ENCODE results near the gene DIAPH2.
A peak's percentile ranks its signal among the peaks of the same experiment; 100 is the strongest.

The DIAPH2 gene

DNA sequence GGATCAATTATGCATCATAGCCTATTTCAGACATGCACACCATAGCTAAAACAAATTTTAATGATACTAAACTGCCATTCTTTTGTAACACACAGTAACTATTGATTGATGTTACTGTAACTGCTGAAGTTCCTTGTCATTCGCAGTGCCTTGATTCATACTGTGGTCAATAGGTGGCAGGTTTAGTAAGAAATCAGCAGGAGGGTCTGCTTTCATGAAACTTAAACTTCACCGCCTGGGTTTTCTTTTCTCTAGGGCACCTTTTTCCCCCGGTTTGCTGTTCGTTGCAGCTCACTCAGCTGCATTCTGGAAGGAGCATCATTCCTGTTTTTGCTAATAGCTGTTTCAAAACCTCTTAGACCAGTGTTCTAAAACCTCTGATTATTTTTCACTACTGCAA, 287.2 kb downstream of the DIAPH2 start:
- ATAC-seq, result no peak
- DNase-seq, result no peak

DNA sequence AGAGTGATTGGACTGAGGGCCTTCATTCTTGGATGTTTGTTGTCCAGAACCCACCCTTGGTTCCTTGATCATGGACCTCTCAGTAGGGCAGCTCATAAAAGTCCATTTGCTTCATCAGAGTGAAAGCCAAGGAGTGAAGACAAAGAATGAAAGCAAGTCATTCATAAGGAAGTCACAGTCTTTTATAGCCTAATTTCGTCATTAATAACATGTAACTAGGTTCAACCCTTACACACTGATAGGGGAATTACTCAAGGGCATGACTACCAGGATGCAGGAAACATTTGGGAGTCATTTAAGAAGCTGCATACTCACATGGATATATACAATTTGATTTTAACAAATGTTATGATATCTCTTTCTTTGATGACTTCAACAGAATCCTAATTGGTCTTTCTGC, 294.3 kb downstream of the DIAPH2 start:
- DNase-seq (no peak), ATAC-seq (no peak)

DNA sequence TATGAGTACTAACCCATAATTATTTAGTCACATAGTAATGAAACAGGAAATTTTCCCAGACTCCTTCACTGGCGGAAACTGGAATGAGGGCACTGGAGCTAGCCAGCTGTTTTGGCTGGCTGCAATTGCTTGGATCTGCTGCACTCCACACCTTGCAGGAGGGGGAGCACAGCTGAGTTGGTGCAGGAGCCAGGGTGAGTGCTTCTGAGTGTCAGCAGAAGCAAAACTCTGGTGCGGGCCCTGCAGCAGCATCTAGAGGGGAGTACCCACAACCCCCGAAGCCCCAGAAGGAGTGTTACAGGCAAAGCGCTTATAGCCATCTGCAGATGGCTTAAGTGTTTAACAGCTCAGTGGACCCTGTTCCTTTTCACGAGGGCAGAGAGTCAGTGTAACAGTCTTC, 295.1 kb downstream of the DIAPH2 start:
- ATAC-seq (no peak), DNase-seq (no peak)

DNA sequence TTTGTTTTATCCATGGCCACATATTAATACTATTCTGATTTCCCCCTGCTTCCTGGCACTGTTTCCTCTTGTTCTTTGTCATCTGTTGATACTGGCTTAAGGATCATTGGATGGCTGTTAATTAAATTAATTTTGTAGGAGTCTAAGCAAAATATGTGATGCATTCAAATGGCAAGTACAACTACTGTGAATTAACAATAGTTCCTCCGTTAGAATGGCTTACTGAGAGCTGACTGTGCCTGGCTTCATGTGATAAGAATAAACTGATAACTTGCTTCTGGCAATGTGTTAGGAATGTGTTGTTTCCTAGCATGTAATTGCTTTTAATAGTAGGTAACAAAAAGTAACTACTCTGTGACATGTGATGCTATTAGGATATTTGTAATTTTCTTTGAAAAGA, 297.5 kb downstream of the DIAPH2 start:
- DNase-seq (no peak), ATAC-seq (no peak)

DNA sequence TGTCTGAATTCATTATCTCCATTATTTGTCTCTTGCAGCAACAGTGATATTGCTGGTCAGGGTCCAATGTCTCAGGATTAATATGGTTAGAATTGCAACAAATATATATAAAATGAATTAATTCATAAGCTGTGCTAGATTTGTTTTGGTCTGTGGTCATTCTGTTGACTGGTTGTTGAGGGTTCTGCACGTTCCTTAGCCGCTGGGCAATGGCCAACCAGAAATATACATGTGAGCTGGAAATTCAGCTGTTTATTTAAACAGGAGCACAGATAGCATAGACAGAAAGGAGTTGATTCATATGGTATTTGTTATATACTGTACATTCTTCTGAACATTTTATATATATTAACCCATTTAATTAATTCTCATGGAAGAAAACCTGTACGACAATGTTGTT, 299.9 kb downstream of the DIAPH2 start:
- DNase-seq (no peak), ATAC-seq (no peak)

DNA sequence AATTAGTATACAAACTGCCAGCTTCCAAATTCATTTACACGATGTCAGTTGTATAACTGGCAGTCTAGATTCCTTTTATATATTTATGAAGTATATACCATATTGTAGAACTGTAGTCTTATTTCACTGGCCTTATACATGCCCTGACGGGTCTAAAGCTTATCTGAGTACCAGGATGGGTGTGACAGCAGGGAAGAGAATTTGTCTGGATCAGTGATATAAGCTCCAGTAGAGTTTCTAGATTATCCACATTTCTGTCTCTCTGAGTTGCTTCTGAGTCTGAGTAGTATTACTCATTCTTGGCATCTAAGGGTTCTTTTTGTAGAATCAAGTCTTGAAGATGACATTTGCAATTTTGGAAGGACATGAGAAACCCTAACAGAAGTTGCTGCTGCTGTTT, 300.4 kb downstream of the DIAPH2 start:
- DNase-seq (no peak), ATAC-seq (no peak)

DNA sequence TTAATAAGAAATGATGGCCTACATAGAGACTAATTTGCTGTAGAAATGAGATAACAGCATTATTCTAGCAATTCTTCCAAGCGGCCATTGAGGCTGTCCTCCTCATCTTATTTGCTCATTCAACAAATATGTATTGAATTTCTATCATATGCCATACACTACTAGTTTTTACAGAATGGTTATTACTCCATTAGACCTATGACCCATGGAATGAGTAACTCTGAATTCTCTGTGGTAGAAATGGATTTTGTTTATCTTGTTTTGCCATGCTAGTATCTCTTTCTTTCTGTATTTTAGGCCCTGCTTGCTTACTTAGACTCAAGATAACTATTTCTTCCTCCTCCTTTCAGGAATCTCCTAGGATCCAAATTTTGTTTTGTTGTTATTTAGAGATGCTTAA, 302.6 kb downstream of the DIAPH2 start:
- ATAC-seq, result no peak
- DNase-seq, result no peak

DNA sequence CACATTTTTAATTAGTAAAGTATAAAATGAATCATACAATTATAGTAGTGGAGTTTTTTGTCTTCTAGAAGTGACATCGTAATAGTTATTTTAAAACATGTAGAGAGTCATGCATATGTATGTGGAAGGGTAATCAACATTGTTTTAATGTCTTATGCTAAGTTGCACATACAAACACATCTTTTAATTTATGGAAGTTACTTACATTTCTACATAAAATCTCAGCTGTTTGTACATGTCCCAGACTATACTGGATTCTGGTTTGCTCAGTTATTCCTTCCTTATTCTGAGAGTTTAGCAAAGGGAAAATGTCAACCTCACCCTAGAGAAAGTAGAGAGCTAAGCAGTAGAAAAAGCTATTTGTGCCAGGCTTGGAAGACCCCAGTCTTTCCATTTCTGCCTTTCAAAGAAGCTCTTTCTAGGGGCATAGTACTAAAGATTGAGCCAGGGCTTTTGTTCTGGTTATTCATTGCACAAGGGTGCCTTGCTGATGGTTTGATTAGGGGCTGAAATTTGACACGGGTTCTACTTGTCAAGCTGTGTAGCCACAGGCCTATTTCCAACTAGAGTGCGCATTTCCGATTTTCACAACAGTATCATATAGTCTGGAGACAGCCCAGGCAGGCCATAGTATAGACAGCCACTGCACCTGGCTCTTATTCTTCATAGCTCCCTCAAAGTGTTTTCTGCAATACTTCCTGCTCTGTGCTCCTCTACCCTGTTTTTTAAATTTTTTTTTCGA, 305.4 kb downstream of the DIAPH2 start:
- ATAC-seq, result no peak
- no peak for DNase-seq

DNA sequence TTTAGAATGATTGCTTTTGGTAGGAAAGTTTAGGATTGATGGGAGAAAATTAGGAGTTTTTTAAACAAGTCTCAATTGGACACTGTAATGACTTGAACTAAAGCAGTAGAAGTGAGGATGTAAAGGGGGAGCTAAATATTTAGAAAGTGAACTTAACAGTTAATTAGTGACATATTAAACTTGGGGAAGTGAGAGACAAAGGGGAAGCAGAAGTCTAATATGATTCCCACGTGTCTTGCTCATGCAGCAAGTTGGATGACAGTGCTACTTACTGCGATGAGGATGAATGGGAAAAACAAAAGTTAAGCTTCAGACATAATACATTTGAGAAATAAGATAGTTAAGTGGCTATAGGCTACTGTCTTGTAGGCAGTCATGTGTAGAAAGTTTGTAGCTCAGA, 309.5 kb downstream of the DIAPH2 start:
- ATAC-seq, result no peak

DNA sequence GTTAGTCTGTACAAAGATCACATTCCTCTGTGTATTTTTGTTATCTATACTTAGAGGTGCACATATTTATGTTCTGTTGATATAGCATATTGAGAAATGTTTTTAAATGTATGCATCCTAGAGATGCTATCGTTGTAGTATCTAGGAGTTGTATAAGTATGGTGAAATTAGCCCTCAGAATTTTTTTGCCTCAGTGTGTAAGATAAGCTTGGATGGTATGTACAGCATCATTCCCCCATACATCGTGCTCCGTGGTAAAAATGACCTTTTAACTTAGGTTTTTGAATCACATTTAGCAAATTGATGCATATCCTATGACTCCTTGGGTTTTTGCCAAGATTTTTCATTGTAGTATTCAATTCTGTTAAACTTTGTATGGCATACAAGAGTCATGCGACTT, 312.6 kb downstream of the DIAPH2 start:
- ATAC-seq (no peak), DNase-seq (no peak)

More for the DNA sequence above, 309.5 kb downstream of the DIAPH2 start:
- no peak for DNase-seq

DNA sequence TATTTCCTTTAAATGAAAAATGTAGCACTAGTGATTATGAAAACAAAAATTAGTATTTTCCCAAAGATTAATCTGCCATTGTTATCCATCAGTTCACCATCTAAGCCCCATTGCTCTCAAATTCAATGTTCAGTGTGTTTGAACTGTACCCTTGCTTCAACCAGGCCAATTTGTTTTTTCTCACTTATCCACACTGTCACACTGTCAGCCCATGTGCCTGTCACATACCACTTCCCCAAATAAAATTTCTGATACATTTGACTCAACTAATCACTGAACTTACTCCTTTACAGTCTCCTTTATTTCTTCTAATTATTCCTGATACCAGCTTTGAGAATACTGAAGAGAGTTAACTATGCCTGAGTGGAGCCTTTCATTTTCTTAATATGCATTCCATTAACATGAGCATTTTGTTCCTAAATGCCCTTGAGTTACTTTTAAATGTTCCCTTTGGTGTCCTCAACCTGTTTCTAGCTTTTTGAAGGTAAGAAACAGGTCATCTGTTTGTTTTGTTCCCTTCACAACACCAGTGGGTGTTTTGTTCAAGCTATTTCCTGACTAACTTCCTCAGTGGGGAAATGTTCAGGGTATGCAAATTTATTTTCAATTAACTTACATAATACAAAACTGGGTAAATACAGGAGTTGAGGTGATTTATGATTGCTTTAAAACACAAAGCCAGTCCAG, 316.2 kb downstream of the DIAPH2 start:
- ATAC-seq (no peak), DNase-seq (no peak)

DNA sequence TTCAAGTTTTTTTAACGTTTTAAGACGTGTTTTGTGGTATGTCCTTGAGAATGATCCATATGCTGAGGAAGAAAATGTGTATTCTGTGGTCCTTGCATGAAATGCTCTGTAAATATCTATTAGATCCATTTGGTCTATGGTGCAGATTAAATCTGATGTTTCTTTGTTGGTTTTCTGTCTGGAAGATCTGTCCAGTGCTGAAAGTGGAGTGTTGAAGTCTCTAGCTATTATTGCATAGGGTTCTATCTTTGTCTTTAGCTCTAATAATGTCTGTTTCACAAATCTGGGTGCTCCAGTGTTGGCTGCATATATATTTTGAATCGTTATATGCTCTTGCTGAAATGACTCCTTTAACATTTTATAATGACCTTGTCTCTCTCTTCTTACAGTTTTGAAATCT, 321.5 kb downstream of the DIAPH2 start:
- DNase-seq, result no peak
- ATAC-seq, result no peak

DNA sequence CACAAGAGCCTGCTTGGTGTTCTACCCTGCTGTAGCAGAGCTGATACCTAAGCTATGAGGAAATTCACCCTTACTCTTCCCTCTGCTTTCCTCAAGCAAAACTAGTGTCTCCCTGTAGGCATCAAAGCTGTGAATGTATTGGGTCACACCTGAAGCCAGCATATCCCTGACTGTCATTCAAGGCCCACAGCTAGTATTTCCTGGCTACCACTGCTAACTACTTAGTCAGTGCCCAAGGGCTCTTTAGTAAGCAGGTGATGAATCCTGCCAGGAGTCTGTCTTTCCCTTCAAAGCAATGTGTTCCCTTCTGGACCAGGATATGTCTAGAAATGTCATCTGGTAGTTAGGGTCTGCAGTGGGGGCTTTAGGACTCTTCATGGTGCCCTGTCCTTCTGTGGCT, 324.7 kb downstream of the DIAPH2 start:
- ATAC-seq, result no peak
- no peak for DNase-seq

DNA sequence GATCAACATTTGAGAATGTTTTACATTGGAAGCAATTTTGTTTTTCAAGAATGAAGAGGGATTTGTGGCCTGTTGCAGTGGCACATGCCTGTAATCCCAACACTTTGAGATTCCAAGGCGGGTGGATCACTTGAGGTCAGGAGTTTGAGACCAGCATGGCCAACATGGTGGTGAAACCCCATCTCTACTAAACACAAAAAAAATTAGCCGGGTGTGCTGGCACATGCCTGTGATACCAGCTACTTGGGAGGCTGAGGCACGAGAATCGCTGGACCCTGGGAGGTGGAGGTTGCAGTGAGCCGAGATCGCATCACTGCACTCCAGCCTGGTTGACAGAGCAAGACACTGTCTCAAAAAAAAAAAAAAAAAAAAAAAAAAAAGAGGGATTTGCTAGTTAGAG, 326.9 kb downstream of the DIAPH2 start:
- no peak for ATAC-seq
- no peak for DNase-seq

DNA sequence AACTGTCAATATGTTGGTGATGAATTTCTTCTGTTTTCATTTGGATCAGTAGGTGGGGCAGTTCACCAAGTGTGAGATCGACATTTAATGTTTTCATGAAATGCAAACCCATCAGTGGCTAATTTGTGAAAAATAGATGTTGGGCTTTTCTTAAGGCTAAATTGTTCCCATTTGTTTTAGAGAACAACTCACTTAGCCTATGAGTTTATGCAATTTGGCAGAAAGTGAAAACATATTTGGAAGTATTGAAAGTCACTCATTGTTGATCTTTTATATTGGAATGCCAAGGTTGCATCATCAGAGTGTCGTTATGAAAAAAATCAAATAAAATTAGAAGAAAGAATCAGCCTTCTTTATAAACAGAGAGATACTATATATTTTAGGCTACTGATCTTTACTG, 331.5 kb downstream of the DIAPH2 start:
- ATAC-seq, result no peak
- no peak for DNase-seq

DNA sequence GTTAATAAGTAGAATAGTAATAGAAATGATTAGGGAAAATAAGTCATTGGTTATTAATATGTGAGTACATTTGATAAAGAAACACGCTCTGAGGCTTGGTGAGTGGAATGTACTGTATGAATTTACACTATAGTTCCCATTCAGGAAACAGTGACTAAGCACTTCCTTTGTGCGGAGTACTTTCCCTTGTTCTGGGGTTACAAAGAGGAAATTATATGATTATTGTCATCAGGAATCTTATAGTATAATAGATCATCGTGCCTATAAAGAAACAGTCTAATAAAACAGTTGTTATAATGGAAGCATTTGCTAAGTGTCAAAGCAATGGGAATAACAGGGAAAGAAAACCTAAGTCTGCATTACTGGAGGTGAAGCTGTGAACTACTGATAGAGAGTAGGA, 337.0 kb downstream of the DIAPH2 start:
- DNase-seq (no peak), ATAC-seq (no peak)

DNA sequence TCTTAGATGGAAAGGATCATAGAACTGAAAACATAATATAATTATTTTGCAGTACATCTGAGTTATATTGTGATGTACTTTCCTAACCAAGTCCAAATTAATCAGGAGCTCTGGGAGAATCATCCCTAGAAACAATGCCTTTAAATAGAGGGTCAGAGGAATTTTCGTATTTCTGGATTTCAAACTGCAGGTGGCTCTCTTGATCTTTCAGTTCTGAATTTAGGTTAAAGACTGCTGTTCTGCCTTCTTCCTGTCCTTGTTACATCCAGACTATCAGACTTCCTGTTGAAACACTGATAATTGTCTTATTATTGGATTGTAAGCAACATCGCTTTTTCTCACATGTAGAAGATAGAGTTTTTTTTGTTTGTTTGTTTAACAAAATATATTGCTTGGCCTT, 341.8 kb downstream of the DIAPH2 start:
- DNase-seq (no peak), ATAC-seq (no peak)

DNA sequence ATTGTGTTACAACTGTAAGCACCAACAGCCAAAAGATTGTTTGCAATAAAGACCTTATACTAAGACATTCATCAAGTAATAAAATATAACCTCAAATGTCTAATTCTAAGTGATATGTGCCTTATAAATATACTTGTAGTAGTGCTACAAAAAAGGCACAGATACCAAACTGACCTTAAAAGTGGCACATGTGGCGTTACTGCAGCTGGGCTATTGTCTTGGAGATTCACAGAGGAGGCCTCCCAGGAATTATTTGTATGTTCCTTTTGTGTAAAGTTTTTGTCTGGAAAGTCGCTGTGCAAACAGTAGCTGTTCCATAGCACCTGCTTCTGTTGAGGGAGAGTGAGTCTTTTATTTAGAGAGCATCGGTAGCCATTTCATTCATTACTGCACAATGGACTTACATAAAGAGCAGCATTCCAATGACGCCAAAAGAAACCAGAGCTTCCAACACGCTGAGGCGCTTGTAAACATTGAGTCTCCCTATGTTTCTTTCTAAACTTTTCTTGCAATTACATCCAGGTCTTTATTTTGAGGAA, 342.8 kb downstream of the DIAPH2 start:
- no peak for ATAC-seq
- no peak for DNase-seq

DNA sequence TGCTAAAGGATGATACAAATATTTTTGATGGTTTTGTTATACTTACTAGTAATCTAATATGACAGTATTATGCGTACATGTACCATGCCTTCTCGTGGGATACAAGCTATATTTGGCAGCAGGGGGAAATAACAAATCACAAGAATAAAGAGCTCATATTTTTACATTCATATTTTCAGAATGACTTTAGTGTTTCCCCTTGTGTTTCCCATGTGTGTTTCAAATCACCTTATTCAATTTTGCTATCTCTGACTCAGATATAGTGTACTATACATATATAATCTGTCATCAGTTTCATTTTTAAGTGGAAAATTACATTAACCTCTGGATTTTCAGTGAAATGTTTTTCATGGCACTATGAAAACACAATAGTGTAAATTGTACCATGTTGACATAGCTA, 345.8 kb downstream of the DIAPH2 start:
- ATAC-seq (peak; percentile 72), DNase-seq (no peak)

DNA sequence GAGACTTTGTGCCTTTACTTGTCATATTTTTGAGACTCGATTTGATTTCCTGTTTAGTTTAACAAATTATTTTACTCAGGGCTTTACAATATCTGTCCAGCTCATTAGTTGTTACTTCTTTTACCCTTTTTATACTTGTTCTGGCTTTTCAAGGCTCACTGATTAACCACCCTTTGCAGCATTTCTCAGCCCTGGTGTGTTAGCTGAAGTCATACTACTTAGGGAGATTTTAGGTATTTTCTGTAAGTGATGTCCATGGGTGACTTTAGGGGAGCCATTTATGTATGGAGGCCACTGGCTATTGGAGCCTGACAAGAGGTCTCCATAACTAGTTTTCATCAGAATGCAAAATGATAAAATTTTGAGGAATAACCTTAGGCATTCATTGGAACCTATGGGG, 346.3 kb downstream of the DIAPH2 start:
- ATAC-seq, result no peak
- DNase-seq, result no peak

DNA sequence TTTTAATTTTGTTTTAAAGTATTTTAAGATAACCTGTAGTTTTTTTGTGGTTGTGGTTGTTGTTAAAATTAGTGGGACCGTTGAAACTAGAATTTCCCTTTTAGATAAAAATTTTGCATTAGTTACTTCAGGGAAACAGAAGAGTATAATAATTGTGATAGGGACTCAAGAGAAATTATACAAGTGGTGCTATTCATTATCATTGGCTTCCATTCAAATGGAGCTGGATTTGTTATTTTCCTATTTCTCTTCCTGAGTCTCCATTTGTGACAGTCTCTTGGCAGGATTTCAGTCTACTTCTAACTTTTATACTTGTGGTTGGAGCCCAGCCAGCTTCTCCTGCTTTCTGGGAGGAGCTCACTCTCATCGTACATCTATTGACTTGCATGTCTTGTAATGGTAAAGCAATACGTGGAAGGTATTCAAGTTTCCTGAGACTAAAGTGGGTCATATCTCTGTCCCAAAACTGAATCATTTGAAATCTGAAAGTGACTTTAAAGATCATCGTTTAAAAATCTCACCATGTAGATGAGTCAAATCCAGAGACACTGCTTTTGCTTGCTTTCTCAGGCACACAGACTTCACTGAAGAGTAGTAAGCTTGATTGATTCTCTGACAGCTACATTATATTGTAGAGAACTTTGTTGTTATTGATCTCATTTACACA, 354.9 kb downstream of the DIAPH2 start:
- ATAC-seq (peak; percentile 68), DNase-seq (no peak)

DNA sequence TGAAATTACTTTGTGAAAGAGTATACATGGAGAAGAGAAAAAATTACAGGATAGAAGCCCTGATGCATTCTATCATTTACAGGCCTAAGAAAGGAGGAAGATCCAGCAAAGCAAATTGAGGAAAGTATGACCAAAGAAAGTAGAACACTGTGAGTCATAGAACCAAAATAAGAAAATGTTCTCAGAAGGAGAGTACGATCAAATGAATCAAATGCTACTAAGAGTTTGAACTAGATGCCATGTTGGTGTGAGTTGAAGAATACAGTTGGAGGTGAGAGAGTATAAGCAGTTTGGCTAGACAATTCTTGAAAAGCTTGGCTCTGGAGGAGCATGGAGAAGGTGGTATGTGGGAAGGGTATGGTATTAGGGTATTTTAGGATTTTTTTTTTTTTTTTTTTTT, 360.8 kb downstream of the DIAPH2 start:
- ATAC-seq (no peak), DNase-seq (no peak)

DNA sequence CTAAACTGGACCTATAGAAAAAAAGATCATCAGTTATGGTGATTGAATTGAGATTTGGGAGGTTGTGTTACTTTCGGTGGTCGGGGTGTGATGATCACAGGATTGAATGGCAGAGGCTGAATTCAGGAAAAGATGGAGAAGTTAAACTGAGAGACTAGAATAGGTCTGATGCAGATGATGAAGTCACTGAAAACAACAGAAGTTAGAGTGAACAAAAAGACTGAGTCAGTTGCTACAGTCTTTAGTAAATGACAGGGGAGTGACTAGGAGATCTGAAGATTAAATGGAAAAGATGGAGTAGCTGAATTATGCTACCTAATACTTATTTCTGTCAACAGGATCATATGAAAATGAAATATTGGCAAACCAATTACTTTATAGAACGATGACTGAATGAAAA, 362.2 kb downstream of the DIAPH2 start:
- no peak for ATAC-seq
- DNase-seq, result no peak

All from stimulated activated naive CD8-positive, alpha-beta T cell treated with anti-CD3 and anti-CD28 coated beads, Interleukin-15, Interleukin-2, amounts not matched to agents 100 U/mL and 50 U/mL, for 24 hours (primary cell).